ENCODE measurements around the gene SMPD1.

The SMPD1 gene

DNA sequence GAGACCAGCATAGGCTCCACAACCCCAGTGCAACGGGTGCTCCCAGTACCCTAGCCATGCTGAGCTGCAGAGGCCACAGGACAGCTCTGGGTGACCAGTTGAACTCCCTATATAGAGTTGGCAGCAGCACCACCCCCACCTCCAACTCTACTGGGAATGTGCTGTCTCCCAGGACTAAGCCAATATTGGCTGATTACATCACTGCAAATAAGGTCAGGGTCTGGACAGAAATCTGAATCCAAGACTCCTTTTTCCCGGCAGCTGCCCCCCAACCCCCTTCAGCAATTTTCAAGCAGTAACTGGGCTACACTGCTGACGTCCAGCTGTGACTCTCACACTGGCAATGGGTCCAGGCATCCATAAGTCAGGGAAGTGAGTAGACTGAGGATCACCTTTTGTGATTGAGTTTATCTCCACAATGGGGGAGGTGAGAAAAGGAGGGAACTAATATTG is 50.7 kb downstream of the SMPD1 start, which contains the start of gene HPX:
Gene HPX, minus strand, starts transcription at position 82 of the 453 bp plus-strand sequence. Its CDS starts 24 bp downstream, at position 58.
- no peak for DNase-seq
- no peaks in the 10 kb centered on the region for H3K9me3 ChIP-seq
- peaks cover 0 to 22% (median 6%) of the 10 kb centered on the region in 4 donors for H3K4me1 ChIP-seq
- H3K27ac ChIP-seq = peak within 1 kb of the TSS; percentile 49 to 57
- H3K36me3 ChIP-seq = no peaks in the 10 kb centered on the region
- TF ChIP-seq, protein P1, sequence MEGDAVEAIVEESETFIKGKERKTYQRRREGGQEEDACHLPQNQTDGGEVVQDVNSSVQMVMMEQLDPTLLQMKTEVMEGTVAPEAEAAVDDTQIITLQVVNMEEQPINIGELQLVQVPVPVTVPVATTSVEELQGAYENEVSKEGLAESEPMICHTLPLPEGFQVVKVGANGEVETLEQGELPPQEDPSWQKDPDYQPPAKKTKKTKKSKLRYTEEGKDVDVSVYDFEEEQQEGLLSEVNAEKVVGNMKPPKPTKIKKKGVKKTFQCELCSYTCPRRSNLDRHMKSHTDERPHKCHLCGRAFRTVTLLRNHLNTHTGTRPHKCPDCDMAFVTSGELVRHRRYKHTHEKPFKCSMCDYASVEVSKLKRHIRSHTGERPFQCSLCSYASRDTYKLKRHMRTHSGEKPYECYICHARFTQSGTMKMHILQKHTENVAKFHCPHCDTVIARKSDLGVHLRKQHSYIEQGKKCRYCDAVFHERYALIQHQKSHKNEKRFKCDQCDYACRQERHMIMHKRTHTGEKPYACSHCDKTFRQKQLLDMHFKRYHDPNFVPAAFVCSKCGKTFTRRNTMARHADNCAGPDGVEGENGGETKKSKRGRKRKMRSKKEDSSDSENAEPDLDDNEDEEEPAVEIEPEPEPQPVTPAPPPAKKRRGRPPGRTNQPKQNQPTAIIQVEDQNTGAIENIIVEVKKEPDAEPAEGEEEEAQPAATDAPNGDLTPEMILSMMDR (IDR thresholded peaks at IDR 0.05) = no peak
- intact Hi-C loops (cut with DNase I; ENCODE audit: low total_unique reads) = no loop called here
- H3K4me3 ChIP-seq = no peak within 1 kb of the TSS
- H3K27me3 ChIP-seq = no peaks in the 10 kb centered on the region

DNA sequence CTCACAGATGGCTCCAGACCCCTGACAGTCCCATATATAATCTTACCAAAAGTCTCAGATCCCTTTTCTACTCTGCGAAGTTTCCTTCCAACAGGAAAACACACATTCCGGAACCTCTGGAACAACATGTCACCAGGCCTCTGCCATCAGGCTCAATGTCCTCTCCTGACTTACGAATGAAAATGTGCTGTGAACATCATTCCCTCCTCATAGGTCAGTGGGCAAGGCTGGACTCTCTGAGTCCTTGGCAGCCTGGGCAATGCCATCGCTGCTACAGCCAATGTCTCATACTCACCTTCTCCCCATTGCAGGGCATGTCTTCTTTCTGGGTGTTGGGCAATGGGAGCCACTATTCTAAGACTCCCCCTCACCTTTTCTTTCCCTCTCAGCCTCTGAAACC is 52.2 kb downstream of the SMPD1 start:
- no peaks in the 10 kb centered on the region for H3K9me3 ChIP-seq
- H3K27me3 ChIP-seq = no peaks in the 10 kb centered on the region
- H3K4me1 ChIP-seq = peaks cover 0 to 22% (median 6%) of the 10 kb centered on the region in 4 donors
- intact Hi-C loops (cut with DNase I; ENCODE audit: low total_unique reads) = no loop called here
- no peak for DNase-seq
- H3K27ac ChIP-seq = peak overlapping the region; percentile 49 to 57
- no peak overlapping the region for H3K4me3 ChIP-seq
- peaks cover 0 to 3% (median under 1%) of the 10 kb centered on the region in 3 donors for H3K36me3 ChIP-seq
- TF ChIP-seq, protein P1 (IDR thresholded peaks at IDR 0.05) = no peak

DNA sequence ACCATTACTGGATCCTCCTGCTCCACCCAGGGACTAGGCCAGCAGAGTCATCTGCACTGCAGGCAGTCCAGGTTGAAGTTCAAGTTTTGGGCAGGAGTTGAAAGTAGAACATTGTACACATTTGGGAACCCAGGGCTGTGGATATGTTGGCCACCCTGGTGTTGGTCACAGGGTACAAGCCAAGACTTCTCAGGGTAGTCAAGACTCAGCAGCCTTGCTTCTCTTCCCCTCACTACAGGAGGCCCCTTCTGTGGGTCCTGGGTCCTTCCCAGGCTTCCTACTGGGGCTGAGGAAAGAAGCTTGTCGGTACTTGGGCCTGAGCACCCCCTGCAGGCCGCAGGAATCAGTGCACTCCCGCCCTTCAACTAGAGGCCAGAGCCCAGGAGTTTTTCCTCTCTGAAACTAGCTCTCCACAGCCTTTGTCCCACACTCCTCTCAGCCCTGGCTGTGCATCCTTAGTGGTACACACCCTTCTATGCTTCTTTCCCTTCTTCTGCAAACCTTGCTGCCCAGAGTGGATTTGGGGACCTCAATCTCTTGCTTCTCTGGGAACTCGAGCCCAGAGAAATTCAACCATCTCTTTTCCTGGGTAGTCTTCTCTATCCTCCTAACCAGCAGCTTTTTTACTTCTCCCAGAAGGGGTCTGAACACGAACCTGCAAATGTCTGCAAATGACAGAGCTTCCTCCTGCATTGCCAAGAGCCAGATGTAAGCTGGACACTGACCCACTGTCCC is 53.2 kb downstream of the SMPD1 start:
- Histone ChIP-seq H3K4me3 (no peak overlapping the region), H3K27me3 (no peaks in the 10 kb centered on the region), H3K36me3 (peaks cover 5 to 11% (median 11%) of the 10 kb centered on the region in 3 donors), H3K4me1 (peaks cover 0 to 22% (median 6%) of the 10 kb centered on the region in 4 donors), H3K9me3 (no peaks in the 10 kb centered on the region), H3K27ac (peak overlapping the region in 1 of 2 donors; percentile 57)
- TF ChIP-seq, protein P1 (IDR thresholded peaks at IDR 0.05) = peak; percentile 61 to 73
- DNase-seq = peak; percentile 37 to 73
- intact Hi-C loops (cut with DNase I; ENCODE audit: low total_unique reads) = no loop called here

Measured in tibial artery (tissue), 4 donors.